Peyer's patch (tissue), 4 donors: Measurements from ENCODE around the gene SEC23A.

Experiments
- CTCF ChIP-seq, 6 experiments: fragments of 450-650 bp in 4 of 6; fragments of 200-600 bp in 2 of 6; sonication (generic) in 1 of 6; IDR thresholded peaks; one replicate each; pipeline ENCODE4 v1.5.1; 2017 to 2019; ENCODE audit warnings: antibody characterized with exemption in 6 of 6, mild to moderate bottlenecking in 3 of 6, moderate library complexity in 1 of 6
- POLR2A ChIP-seq, 2 donors: fragments of 450-650 bp; IDR thresholded peaks; one replicate each; pipeline ENCODE4 v1.5.1; 2017; ENCODE audit warnings: antibody characterized with exemption in 2 of 2, mild to moderate bottlenecking in 2 of 2, moderate library complexity in 2 of 2

- TF ChIP-seq CTCF (IDR thresholded peaks at IDR 0.05) = no peak
- peak; percentile 71 to 93 for TF ChIP-seq POLR2A (IDR thresholded peaks at IDR 0.05)
Measured at GRCh38 chr14:39102969-39103957, at the start of gene SEC23A.
